ENCODE results near the gene PKP4. TPM values are rescaled to one million over a fixed set of nuclear protein-coding genes. Genes with fewer than 3 reads are reported as not detected.

PKP4 gene
- total RNA-seq, 6 donors from 2014 or later = 37.5 to 160 (median 60.8) TPM

GRCh38 chr2:158583923-158584322, 127.2 kb downstream of the PKP4 start:
- WGBS, 2 donors = 95 to 99% methylated on average over 10 to 15 of the region's 19 CpGs
- DNase-seq (peak in 1 of 2 donors; percentile 44), ATAC-seq (ENCODE audit: low FRiP score in 2 of 2) (no peak)
- no peak overlapping the region for H3K4me3 ChIP-seq
- no peaks in the 10 kb centered on the region for H3K9me3 ChIP-seq
- no peak overlapping the region for H3K27ac ChIP-seq
- peaks cover 0 to 10% (median 0%) of the 10 kb centered on the region in 4 donors for H3K36me3 ChIP-seq
- no peak for TF ChIP-seq POLR2AphosphoS5 (IDR thresholded peaks at IDR 0.05)
- TF ChIP-seq, protein P1, sequence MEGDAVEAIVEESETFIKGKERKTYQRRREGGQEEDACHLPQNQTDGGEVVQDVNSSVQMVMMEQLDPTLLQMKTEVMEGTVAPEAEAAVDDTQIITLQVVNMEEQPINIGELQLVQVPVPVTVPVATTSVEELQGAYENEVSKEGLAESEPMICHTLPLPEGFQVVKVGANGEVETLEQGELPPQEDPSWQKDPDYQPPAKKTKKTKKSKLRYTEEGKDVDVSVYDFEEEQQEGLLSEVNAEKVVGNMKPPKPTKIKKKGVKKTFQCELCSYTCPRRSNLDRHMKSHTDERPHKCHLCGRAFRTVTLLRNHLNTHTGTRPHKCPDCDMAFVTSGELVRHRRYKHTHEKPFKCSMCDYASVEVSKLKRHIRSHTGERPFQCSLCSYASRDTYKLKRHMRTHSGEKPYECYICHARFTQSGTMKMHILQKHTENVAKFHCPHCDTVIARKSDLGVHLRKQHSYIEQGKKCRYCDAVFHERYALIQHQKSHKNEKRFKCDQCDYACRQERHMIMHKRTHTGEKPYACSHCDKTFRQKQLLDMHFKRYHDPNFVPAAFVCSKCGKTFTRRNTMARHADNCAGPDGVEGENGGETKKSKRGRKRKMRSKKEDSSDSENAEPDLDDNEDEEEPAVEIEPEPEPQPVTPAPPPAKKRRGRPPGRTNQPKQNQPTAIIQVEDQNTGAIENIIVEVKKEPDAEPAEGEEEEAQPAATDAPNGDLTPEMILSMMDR (IDR thresholded peaks at IDR 0.05) = no peak
- no peak for TF ChIP-seq EP300 (IDR thresholded peaks at IDR 0.05)
- no peak for TF ChIP-seq POLR2A (IDR thresholded peaks at IDR 0.05)
- H3K4me1 ChIP-seq = peaks cover 0 to 2% (median 0%) of the 10 kb centered on the region in 4 donors
- no peaks in the 10 kb centered on the region for H3K27me3 ChIP-seq

GRCh38 chr2:158586491-158586890, 129.7 kb downstream of the PKP4 start:
- ATAC-seq (ENCODE audit: low FRiP score in 2 of 2) = no peak
- no peak for DNase-seq
- Histone ChIP-seq H3K36me3 (peaks cover 0 to 4% (median 0%) of the 10 kb centered on the region in 4 donors), H3K4me1 (peaks cover 0 to 2% (median 0%) of the 10 kb centered on the region in 4 donors), H3K27me3 (no peaks in the 10 kb centered on the region), H3K9me3 (no peaks in the 10 kb centered on the region), H3K27ac (no peak overlapping the region), H3K4me3 (no peak overlapping the region)
- TF ChIP-seq POLR2A (IDR thresholded peaks at IDR 0.05) (no peak), EP300 (IDR thresholded peaks at IDR 0.05) (no peak), POLR2AphosphoS5 (IDR thresholded peaks at IDR 0.05) (no peak)
- TF ChIP-seq, protein P1 (IDR thresholded peaks at IDR 0.05) = no peak
- 57 to 78% methylated on average over 3 of the region's 3 CpGs for WGBS, 2 donors

GRCh38 chr2:158589303-158589702, 132.6 kb downstream of the PKP4 start:
- Histone ChIP-seq H3K4me1 (peaks cover 0 to 2% (median 0%) of the 10 kb centered on the region in 4 donors), H3K36me3 (no peaks in the 10 kb centered on the region), H3K27ac (no peak overlapping the region), H3K27me3 (no peaks in the 10 kb centered on the region), H3K9me3 (no peaks in the 10 kb centered on the region), H3K4me3 (no peak overlapping the region)
- WGBS, 2 donors = 87 to 94% methylated on average over 4 of the region's 4 CpGs
- TF ChIP-seq POLR2A (IDR thresholded peaks at IDR 0.05) = no peak
- TF ChIP-seq, protein P1 (IDR thresholded peaks at IDR 0.05) = no peak
- TF ChIP-seq POLR2AphosphoS5 (IDR thresholded peaks at IDR 0.05) = no peak
- no peak for TF ChIP-seq EP300 (IDR thresholded peaks at IDR 0.05)
- ATAC-seq (ENCODE audit: low FRiP score in 2 of 2) = no peak
- DNase-seq = no peak

DNA sequence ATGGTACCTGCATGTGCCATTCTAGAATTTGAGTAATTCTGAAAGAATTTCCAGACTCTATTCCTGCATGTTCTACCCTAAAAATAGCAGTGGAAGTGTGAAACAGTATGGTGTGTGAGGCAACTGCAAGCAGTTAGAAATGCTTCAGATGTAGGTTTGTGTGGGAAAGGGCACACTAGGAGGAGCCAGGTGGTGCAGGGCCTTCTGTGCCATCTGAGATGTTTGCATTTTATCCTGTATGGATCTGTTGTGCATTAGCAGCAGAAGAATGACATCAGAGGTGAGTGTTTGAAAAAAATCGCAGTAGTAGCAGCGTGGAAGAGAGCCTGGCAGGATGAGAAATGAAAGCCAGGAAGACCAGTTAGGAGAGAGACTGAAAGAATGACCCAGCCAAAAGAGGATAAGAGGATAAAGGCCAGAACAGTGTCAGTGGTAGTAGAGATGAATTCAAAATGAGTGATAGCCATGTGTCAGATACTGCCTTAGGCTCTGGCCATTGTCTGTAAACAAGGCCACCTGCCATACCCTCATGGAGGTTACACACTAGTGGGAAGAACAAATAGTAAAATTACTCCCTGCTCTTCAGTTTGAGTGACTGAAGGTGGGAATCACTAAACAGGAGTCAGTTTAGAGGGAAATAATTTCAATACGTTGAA, 142.2 kb downstream of the PKP4 start:
- WGBS, 2 donors = 78% methylated on average over 3 of the region's 3 CpGs
- peak overlapping the region in 1 of 4 donors; percentile 23 for H3K27ac ChIP-seq

More for the DNA sequence above, 142.2 kb downstream of the PKP4 start:
- peaks cover 0 to 19% (median 6%) of the 10 kb centered on the region in 4 donors for H3K4me1 ChIP-seq
- H3K9me3 ChIP-seq = no peaks in the 10 kb centered on the region
- no peak overlapping the region for H3K4me3 ChIP-seq
- no peak for ATAC-seq (ENCODE audit: low FRiP score in 2 of 2)
- TF ChIP-seq POLR2AphosphoS5 (IDR thresholded peaks at IDR 0.05) (no peak), POLR2A (IDR thresholded peaks at IDR 0.05) (no peak), EP300 (IDR thresholded peaks at IDR 0.05) (no peak)
- TF ChIP-seq, protein P1 (IDR thresholded peaks at IDR 0.05) = no peak
- no peaks in the 10 kb centered on the region for H3K36me3 ChIP-seq
- no peaks in the 10 kb centered on the region for H3K27me3 ChIP-seq
- no peak for DNase-seq
